ENCODE results near the gene QSOX1. TPM values are rescaled to one million over a fixed set of nuclear protein-coding genes. Genes with fewer than 3 reads are reported as not detected.

QSOX1 gene
- total and polyA plus RNA-seq, 2 donors (not counting 3 experiments of a cell fraction or from before 2014, with no cell fraction given) = 256 to 415 TPM

DNA sequence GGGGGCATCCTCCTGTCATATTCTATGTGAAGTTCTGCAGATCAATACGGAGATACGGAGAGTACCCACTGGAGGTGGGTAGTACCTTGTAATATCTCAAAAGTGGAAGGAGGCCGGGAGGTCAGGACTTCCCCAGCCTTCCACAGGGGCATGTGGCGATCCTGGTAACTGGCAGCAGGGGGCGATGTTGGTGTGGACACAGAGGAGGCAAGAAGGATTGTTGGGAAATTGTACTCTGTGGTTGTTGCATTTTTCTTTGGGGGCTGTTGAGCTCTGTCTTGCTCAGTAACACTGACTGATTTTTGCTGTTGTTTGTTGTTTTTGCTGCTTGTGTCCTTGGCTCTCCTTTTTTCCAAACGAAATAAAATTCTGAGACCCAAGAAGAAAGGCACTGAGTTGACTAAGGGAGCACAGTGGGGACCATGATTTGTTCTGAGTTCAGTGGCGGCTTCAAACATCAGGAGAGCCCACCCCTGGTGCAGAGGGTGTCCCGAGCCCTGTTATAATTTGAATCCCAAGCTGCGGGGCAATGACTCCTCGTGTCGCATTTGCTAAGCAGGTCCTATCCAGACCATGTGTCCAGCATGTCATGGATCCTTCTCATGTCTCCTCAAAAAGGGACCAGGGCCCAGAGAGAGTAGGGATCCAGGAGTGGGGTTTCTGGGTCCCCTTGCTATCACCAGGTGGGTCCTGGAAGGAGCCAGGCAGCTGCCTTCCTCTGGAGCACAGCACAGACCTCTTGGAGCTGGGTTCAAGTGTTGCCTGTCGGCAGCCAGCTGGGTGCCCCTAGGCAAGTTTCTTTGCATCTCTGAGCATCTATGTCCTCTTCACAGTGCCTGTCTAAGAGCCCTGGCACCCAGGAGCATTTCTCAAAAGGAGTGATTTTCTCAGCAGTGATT, 98.2 kb downstream of the QSOX1 start:
- ChIA-PET CTCF (interaction anchor here (0.6 to 6.1 kb wide), 40 partner anchors 9 to 611 kb away, joined by 3 to 121 read pairs (median 4); partner anchors contain the start of gene ACBD6), POLR2A (no interaction called here)
- Histone ChIP-seq H3K27me3 (ENCODE audit: control insufficient read depth in 2 of 2, insufficient read depth in 2 of 2, low read length in 2 of 2) (no peaks in the 10 kb centered on the region), H2AFZ (ENCODE audit: low read depth, low read length) (no peak overlapping the region), H3K4me1 (ENCODE audit: control insufficient read depth, extremely low read depth, insufficient read depth, low read length) (no peaks in the 10 kb centered on the region), H3K36me3 (ENCODE audit: control insufficient read depth in 2 of 2, extremely low read depth in 1 of 2, insufficient read depth in 2 of 2, low read length in 2 of 2) (no peaks in the 10 kb centered on the region), H3K4me3 (replicated peaks in 1 of 3; ENCODE audit: insufficient read depth in 1 of 3, low read depth in 1 of 3, low read length in 3 of 3) (no peak overlapping the region), H3K79me2 (ENCODE audit: control insufficient read depth, insufficient read depth, low read length) (no peaks in the 10 kb centered on the region), H3K4me2 (ENCODE audit: insufficient read depth, low read length) (no peak overlapping the region), H3K9ac (replicated peaks; ENCODE audit: extremely low read depth, insufficient read depth, low read length) (no peak overlapping the region), H3K9me3 (replicated peaks; ENCODE audit: control insufficient read depth, insufficient read depth, low read length) (no peaks in the 10 kb centered on the region), H3K27ac (ENCODE audit: insufficient read depth, low read depth, low read length) (no peak overlapping the region), H3K9me1 (replicated peaks; ENCODE audit: control insufficient read depth, extremely low read depth, insufficient read depth, low read length) (no peaks in the 10 kb centered on the region), H4K20me1 (replicated peaks; ENCODE audit: control insufficient read depth, extremely low read depth, insufficient read depth, low read length) (no peaks in the 10 kb centered on the region)
- BruUV-seq (replicated peaks) = no TSS peak
- TF ChIP-seq CTCF (IDR thresholded peaks at IDR 0.05; ENCODE audit: extremely low read depth in 1 of 2, insufficient read depth in 1 of 2, low read depth in 1 of 2, low read length in 2 of 2) (peak; percentile 86 to 89), MYC (IDR thresholded peaks at IDR 0.05; ENCODE audit: low read depth, low read length) (no peak)
- dilution Hi-C loops (cut with MboI; ENCODE audit: extremely low pct_ligation_motif_present, low sequenced_read_pairs) = no loop called here
- intact Hi-C loops (cut with micrococcal nuclease) = loop anchor here (1.0 kb wide), 4 partner anchors 65 to 229 kb away; no protein-coding TSS in a partner anchor
- FAIRE-seq (peak; percentile 89), DNase-seq (ENCODE audit: low read depth, low spot score) (peak; percentile 57)

Other genes starting within 250 kb of the QSOX1 start
- 30.1 and 30.3 TPM in 2 replicates for gene CEP350, start 200.1 kb upstream of the QSOX1 start, total RNA-seq
- gene CEP350, start 200.1 kb upstream of the QSOX1 start, polyA plus RNA-seq = 2.7 and 4.8 TPM in 2 replicates
- gene LHX4, start 75.4 kb downstream of the QSOX1 start, total RNA-seq = not detected in 2 replicates
- not detected in 2 replicates for gene LHX4, start 75.4 kb downstream of the QSOX1 start, polyA plus RNA-seq

All from endothelial cell of umbilical vein (primary cell).